Fibroblast of villous mesenchyme (primary cell): ENCODE results near the gene SDHB. TPM values are rescaled to one million over a fixed set of nuclear protein-coding genes. Genes with fewer than 3 reads are reported as not detected.

Experiments used
- DNase-seq: peaks from one replicate; pipeline ENCODE4 v3.0.0-alpha.2; 2010; ENCODE audit warnings: low read depth
- H3K4me3 ChIP-seq: 2 replicates; pipeline ENCODE4 v1.5.1; 2011; ENCODE audit warnings: low read depth, mild to moderate bottlenecking, low read length
- total RNA-seq: library from RNA; depleted of rRNA; stranded (reverse); fragments of >200 nt; gene quantifications from 2 replicates; pipeline ENCODE4 v1.2.3, GENCODE V29; 2012
- TF ChIP-seq, protein P1 (sequence below): IDR thresholded peaks from 2 replicates; pipeline ENCODE4 v1.5.1; 2012; ENCODE audit warnings: low read depth, mild to moderate bottlenecking, low read length; ENCODE audit not compliant: insufficient read depth

The SDHB gene
- total RNA-seq, 1 donor: 123 TPM

DNA sequence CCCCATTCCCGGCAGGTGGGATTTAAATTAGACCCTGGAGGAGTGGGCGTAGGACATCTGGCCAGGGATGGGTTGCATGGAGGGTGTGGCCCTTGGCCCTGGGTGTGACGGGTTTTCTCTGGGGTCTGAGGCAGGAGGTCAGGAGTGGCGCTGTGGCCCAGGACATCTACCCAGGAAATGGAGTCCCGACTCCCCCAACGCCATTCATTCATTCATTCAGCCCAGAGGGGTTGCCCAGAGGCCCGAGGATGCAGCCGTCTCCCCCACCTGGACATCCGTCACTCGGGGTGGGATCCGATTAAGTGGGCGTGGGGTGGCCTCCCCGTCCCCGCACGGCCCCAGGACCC, 42.8 kb downstream of the SDHB start:
- DNase-seq: no peak
- TF ChIP-seq, protein P1, sequence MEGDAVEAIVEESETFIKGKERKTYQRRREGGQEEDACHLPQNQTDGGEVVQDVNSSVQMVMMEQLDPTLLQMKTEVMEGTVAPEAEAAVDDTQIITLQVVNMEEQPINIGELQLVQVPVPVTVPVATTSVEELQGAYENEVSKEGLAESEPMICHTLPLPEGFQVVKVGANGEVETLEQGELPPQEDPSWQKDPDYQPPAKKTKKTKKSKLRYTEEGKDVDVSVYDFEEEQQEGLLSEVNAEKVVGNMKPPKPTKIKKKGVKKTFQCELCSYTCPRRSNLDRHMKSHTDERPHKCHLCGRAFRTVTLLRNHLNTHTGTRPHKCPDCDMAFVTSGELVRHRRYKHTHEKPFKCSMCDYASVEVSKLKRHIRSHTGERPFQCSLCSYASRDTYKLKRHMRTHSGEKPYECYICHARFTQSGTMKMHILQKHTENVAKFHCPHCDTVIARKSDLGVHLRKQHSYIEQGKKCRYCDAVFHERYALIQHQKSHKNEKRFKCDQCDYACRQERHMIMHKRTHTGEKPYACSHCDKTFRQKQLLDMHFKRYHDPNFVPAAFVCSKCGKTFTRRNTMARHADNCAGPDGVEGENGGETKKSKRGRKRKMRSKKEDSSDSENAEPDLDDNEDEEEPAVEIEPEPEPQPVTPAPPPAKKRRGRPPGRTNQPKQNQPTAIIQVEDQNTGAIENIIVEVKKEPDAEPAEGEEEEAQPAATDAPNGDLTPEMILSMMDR: no peak
- H3K4me3 ChIP-seq: peak overlapping the region; percentile 73

DNA sequence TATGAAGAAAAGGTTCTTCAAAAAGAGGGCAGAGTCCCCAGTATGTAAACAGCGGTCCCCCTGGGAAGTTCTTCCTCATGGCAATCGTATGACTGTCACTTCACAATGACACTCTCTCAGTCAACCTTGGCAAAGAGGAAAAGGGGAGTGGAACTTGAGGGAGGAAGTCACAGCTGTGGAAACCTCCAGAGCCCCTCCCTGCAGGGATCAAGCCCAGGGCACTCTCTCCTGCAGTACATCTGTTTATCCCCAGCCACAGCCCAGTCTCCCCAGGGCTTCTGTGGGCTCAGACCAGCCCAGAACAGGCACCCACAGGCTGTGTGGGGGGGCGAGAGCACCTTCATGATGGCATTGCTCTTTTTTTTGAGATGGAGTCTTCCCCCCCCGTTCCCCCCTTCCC, 44.1 kb downstream of the SDHB start:
- TF ChIP-seq, protein P1: no peak
- no peak for DNase-seq
- no peak overlapping the region for H3K4me3 ChIP-seq

DNA sequence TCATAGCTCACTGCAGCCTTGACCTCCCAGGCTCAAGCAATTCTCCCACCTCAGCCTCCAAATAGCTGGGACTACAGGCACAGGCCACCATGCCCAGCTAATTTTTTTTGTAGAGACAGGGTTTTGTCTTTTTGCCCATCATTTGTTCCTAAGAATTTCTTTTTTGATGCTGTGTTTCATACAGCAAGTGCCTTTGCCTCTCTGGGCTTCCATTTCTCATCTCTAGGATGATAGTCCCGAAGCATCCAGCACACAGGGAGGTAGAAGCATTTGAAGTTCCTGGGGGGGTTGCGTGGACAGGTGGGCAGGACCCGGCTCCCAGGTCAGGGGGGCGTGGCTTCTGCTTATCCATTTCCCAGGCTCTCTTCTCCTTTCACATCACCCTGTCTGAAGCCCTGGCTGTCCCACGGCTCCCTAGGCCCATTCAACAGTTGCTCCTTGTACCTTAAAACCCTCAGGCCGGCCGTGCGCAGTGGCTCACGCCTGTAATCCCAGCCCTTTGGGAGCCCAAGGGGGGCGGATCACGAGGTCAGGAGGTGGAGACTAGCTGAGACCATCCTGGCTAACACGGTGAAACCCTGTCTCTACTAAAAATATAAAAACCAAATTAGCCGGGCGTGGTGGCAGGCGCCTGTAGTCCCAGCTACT, 45.5 kb downstream of the SDHB start:
- H3K4me3 ChIP-seq: no peak overlapping the region
- no peak for DNase-seq

DNA sequence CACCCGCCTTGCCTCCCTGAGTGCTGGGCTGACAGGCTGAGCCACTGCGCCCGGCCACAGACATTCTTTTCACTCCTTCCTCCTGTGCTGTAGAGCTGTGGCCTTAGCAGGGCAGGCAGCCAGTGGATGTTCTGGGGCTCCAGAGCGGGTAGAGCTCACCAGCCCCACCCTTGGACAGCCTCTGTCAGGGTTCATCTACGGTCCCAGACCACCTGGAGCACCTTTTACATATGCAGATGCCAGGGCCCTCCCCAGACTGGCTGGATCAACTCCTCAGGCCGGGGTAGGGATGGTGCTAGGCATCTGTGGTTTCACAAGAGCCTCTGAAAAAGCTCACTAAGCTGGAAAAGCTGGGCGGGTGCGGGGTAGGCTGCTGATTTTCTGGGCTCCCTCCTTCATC, 46.7 kb downstream of the SDHB start:
- H3K4me3 ChIP-seq: no peak overlapping the region
- TF ChIP-seq, protein P1: no peak
- no peak for DNase-seq

More for the DNA sequence above, 45.5 kb downstream of the SDHB start:
- TF ChIP-seq, protein P1: no peak

DNA sequence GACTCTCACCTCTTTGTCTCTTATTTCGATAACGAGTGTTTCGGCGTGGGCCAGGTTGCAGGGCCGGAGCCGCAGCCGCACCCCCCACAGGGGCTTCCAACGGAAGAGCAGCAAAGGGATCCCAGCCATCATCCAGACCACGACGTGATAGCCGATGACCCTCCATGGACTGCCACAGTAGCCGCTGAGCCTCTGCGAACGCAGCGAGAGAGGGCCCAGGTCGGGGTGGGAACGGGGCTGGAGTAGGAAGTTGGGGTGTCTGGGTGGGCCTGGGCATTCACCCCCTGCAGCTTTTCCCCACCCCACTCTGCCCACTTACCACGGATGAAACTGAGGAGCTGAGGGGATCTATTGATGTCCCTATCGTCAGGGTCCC, 48.5 kb downstream of the SDHB start:
- TF ChIP-seq, protein P1: no peak
- H3K4me3 ChIP-seq: no peak overlapping the region
- no peak for DNase-seq

DNA sequence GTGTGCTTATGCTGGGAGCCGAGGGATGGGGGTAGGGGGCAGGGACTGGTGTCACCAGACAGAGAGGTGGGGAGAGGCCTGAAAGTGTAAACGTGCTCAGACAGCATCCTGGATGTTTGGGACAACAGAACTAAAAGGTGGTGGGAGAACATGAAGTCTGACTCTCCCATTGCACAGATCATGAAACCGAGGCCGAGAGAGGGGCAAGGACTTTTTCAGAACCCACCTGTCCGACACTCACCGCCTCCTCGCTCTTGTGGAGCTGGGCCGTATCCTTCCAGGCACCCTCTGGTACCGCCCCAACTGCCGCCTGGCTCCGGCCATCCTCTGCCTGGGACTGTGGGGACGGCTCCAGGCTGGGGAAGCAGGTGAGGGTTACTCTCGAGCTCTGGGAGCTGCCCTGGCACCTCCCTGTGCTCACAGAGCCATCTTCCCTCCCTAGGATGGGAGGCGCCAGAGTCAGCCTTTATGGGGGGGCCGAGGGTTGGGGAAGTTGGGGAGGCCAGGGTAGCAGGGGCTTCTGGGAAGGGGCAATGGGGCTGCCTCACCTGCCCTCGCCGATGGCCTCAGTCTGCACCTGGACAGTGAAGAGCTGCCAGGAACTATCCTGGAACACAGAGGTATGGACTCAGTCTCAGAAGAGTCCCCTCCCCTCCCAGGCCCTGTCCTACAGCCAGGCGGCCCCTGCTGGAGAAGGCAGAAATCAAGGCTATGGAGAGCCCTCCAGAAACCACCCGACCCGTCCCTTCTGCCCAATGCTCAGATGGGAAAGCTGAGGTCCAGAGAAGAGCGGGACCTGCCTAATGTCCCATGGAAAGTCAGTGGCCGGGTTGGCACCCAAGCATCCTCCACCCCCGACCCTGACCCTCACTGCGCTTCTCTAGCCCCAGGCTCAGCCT, 49.1 kb downstream of the SDHB start:
- DNase-seq: no peak
- TF ChIP-seq, protein P1: peak; percentile 2
- H3K4me3 ChIP-seq: no peak overlapping the region
